Measurements from ENCODE around the gene ZNF396.

DNA sequence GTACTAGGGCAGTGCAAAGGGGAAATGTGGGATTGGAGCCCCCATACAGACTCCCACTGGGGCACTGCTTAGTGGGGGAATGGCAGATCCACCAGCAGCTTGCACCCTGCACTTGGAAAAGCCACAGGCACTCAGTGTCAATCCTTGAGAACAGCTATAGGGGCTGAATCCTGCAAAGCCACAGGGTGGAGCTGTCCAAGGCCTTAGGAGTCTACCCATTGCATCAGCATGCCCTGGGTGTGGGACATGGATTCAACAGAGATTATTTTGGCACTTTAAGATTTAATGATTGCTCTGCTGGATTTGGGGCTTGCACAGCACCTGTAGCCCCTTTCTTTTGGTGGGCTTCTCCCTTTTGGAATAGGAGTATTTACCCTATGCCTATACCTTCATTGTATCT is 24.4 kb downstream of the ZNF396 start:
- TF ChIP-seq, protein P1, sequence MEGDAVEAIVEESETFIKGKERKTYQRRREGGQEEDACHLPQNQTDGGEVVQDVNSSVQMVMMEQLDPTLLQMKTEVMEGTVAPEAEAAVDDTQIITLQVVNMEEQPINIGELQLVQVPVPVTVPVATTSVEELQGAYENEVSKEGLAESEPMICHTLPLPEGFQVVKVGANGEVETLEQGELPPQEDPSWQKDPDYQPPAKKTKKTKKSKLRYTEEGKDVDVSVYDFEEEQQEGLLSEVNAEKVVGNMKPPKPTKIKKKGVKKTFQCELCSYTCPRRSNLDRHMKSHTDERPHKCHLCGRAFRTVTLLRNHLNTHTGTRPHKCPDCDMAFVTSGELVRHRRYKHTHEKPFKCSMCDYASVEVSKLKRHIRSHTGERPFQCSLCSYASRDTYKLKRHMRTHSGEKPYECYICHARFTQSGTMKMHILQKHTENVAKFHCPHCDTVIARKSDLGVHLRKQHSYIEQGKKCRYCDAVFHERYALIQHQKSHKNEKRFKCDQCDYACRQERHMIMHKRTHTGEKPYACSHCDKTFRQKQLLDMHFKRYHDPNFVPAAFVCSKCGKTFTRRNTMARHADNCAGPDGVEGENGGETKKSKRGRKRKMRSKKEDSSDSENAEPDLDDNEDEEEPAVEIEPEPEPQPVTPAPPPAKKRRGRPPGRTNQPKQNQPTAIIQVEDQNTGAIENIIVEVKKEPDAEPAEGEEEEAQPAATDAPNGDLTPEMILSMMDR (IDR thresholded peaks at IDR 0.05), result no peak
- TF ChIP-seq MYC (IDR thresholded peaks at IDR 0.05; ENCODE audit: borderline replicate concordance, low read length) (no peak), POLR2A (IDR thresholded peaks at IDR 0.05; ENCODE audit: low read length) (no peak), PBX3 (IDR thresholded peaks at IDR 0.05) (no peak), CHD4 (IDR thresholded peaks at IDR 0.05; ENCODE audit: borderline replicate concordance) (no peak)
- TF ChIP-seq, protein P2, sequence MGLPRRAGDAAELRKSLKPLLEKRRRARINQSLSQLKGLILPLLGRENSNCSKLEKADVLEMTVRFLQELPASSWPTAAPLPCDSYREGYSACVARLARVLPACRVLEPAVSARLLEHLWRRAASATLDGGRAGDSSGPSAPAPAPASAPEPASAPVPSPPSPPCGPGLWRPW (IDR thresholded peaks at IDR 0.05), result no peak
